ENCODE data around the gene DUOX1. TPM values are rescaled to one million over a fixed set of nuclear protein-coding genes. Genes with fewer than 3 reads are reported as not detected.
A peak's percentile ranks its signal among the peaks of the same experiment; 100 is the strongest.

The DUOX1 gene
- total and polyA plus RNA-seq, 2 of the 13 experiments (the other 11 are each of a cell fraction or from before 2014, with no cell fraction given) = 0.03 TPM; not detected in 1

DNA sequence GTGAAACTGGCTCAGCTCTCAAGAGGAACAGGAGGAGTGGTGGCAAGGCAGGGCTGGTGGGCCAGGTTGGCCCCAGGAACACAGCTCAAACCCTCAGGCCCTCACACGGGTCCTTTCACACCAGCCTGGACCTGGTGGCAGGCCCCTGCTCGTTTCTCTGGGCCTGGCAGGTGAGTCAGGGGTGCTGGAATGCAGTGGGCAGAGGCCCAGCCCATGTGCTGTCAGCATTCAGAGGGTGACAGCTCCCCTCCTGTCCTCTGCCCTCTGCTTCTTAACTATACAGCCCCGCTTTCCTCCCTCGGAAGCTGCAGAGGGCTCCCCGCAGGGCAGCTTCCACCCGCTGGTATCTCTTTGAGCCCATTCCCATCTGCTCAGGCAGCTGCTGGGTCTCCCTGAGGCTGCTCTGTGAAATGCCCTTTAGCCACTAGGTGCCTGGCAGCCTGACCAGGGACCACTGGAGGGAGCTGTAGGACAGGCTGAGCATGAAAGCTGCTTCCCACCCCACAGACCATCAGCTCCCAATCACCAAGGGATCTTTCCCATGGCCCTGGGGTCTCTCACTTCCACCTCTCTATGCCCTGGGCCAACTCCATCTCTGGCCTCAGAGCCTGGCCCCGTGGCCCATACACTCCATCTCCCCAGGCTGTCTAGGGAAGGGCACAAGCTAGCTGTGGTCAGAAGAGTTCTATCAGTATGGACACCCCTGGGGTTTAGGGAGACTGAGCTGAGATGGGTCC lies 33.1 kb downstream of the DUOX1 start (continued):
- TF ChIP-seq, protein P1, sequence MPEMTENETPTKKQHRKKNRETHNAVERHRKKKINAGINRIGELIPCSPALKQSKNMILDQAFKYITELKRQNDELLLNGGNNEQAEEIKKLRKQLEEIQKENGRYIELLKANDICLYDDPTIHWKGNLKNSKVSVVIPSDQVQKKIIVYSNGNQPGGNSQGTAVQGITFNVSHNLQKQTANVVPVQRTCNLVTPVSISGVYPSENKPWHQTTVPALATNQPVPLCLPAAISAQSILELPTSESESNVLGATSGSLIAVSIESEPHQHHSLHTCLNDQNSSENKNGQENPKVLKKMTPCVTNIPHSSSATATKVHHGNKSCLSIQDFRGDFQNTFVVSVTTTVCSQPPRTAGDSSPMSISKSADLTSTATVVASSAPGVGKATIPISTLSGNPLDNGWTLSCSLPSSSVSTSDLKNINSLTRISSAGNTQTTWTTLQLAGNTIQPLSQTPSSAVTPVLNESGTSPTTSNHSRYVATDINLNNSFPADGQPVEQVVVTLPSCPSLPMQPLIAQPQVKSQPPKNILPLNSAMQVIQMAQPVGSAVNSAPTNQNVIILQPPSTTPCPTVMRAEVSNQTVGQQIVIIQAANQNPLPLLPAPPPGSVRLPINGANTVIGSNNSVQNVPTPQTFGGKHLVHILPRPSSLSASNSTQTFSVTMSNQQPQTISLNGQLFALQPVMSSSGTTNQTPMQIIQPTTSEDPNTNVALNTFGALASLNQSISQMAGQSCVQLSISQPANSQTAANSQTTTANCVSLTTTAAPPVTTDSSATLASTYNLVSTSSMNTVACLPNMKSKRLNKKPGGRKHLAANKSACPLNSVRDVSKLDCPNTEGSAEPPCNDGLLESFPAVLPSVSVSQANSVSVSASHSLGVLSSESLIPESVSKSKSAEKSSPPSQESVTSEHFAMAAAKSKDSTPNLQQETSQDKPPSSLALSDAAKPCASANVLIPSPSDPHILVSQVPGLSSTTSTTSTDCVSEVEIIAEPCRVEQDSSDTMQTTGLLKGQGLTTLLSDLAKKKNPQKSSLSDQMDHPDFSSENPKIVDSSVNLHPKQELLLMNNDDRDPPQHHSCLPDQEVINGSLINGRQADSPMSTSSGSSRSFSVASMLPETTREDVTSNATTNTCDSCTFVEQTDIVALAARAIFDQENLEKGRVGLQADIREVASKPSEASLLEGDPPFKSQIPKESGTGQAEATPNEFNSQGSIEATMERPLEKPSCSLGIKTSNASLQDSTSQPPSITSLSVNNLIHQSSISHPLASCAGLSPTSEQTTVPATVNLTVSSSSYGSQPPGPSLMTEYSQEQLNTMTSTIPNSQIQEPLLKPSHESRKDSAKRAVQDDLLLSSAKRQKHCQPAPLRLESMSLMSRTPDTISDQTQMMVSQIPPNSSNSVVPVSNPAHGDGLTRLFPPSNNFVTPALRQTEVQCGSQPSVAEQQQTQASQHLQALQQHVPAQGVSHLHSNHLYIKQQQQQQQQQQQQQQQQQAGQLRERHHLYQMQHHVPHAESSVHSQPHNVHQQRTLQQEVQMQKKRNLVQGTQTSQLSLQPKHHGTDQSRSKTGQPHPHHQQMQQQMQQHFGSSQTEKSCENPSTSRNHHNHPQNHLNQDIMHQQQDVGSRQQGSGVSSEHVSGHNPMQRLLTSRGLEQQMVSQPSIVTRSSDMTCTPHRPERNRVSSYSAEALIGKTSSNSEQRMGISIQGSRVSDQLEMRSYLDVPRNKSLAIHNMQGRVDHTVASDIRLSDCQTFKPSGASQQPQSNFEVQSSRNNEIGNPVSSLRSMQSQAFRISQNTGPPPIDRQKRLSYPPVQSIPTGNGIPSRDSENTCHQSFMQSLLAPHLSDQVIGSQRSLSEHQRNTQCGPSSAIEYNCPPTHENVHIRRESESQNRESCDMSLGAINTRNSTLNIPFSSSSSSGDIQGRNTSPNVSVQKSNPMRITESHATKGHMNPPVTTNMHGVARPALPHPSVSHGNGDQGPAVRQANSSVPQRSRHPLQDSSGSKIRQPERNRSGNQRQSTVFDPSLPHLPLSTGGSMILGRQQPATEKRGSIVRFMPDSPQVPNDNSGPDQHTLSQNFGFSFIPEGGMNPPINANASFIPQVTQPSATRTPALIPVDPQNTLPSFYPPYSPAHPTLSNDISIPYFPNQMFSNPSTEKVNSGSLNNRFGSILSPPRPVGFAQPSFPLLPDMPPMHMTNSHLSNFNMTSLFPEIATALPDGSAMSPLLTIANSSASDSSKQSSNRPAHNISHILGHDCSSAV (CRISPR knock-in tag; IDR thresholded peaks at IDR 0.05; ENCODE audit: borderline replicate concordance) = no peak
- TF ChIP-seq SOX6 (IDR thresholded peaks at IDR 0.05) = no peak
- no peak for TF ChIP-seq SOX6 (CRISPR knock-in tag; IDR thresholded peaks at IDR 0.05)
- TF ChIP-seq AKAP8 (CRISPR knock-in tag; IDR thresholded peaks at IDR 0.05) = peak; percentile 35
- TF ChIP-seq, protein P2, sequence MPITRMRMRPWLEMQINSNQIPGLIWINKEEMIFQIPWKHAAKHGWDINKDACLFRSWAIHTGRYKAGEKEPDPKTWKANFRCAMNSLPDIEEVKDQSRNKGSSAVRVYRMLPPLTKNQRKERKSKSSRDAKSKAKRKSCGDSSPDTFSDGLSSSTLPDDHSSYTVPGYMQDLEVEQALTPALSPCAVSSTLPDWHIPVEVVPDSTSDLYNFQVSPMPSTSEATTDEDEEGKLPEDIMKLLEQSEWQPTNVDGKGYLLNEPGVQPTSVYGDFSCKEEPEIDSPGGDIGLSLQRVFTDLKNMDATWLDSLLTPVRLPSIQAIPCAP (CRISPR knock-in tag; IDR thresholded peaks at IDR 0.05; ENCODE audit: low read depth) = no peak
- no peak for TF ChIP-seq ZNF10 (CRISPR knock-in tag; IDR thresholded peaks at IDR 0.05; ENCODE audit: borderline replicate concordance, low read depth)
- TF ChIP-seq, protein P3, sequence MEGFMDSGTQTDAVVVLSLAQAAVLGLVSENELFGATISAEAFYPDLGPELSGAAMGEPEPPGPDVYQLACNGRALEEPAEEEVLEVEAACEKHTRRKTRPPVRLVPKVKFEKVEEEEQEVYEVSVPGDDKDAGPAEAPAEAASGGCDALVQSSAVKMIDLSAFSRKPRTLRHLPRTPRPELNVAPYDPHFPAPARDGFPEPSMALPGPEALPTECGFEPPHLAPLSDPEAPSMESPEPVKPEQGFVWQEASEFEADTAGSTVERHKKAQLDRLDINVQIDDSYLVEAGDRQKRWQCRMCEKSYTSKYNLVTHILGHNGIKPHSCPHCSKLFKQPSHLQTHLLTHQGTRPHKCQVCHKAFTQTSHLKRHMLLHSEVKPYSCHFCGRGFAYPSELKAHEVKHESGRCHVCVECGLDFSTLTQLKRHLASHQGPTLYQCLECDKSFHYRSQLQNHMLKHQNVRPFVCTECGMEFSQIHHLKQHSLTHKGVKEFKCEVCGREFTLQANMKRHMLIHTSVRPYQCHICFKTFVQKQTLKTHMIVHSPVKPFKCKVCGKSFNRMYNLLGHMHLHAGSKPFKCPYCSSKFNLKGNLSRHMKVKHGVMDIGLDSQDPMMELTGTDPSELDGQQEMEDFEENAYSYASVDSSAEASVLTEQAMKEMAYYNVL (CRISPR knock-in tag; IDR thresholded peaks at IDR 0.05; ENCODE audit: borderline replicate concordance) = no peak
- TF ChIP-seq SRY (CRISPR knock-in tag; IDR thresholded peaks at IDR 0.05) = no peak
